GM21528 (cell line): ENCODE results near the gene CALCR.
"Not testable (repeated sequence)": the region's sequence is repeated elsewhere in the genome, so short reads cannot be mapped to it uniquely, and the experiment has no call there.

Experiments
- ATAC-seq: cut with Tn5 transposase; IDR thresholded peaks from one replicate; pipeline ENCODE4 v1.9.1; 2021; ENCODE audit warnings: mild to moderate bottlenecking, moderate library complexity; ENCODE audit not compliant: unreplicated experiment, low FRiP score

The CALCR gene

GRCh38 chr7:93574646-93575554 lies at the start of gene CALCR:
CALCR (minus strand) TSS chr7:93574724; CDS start chr7:93486981, 87,743 bp downstream.
- no peak for ATAC-seq

- no peak for ATAC-seq
Observed at GRCh38 chr7:93623816-93624215, 49.3 kb upstream of the CALCR start.

- ATAC-seq = no peak
Observed at GRCh38 chr7:93622036-93623033, 47.8 kb upstream of the CALCR start.

GRCh38 chr7:93620864-93621263 lies 46.3 kb upstream of the CALCR start:
- no peak for ATAC-seq

GRCh38 chr7:93620057-93620456 lies 45.5 kb upstream of the CALCR start:
- no peak for ATAC-seq

- ATAC-seq = no peak
Observed at GRCh38 chr7:93601363-93601762, 26.8 kb upstream of the CALCR start.

- no peak for ATAC-seq
Observed at GRCh38 chr7:93594250-93594649, 19.7 kb upstream of the CALCR start.

GRCh38 chr7:93592588-93593266 lies 18.2 kb upstream of the CALCR start:
- ATAC-seq = no peak

GRCh38 chr7:93591224-93592050 lies 16.9 kb upstream of the CALCR start:
- ATAC-seq = not testable (repeated sequence)

GRCh38 chr7:93586479-93586865 lies 11.9 kb upstream of the CALCR start:
- not testable (repeated sequence) for ATAC-seq

- not testable (repeated sequence) for ATAC-seq
Observed at GRCh38 chr7:93585694-93586478, 11.4 kb upstream of the CALCR start.

- ATAC-seq = no peak
Observed at GRCh38 chr7:93579431-93579830, 4.9 kb upstream of the CALCR start.

GRCh38 chr7:93578762-93579161 lies 4.2 kb upstream of the CALCR start:
- no peak for ATAC-seq

- ATAC-seq = no peak
Observed at GRCh38 chr7:93575555-93576399, 1.3 kb upstream of the CALCR start.

GRCh38 chr7:93574269-93574645 lies 267 bp downstream of the CALCR start:
- no peak for ATAC-seq

- no peak for ATAC-seq
Observed at GRCh38 chr7:93569189-93569588, 5.3 kb downstream of the CALCR start.

- ATAC-seq = no peak
Observed at GRCh38 chr7:93566876-93567275, 7.6 kb downstream of the CALCR start.

GRCh38 chr7:93563584-93563983 lies 10.9 kb downstream of the CALCR start:
- no peak for ATAC-seq
